Measurements from ENCODE around the gene DMC1. TPM values are rescaled to one million over a fixed set of nuclear protein-coding genes. Genes with fewer than 3 reads are reported as not detected.
A peak's percentile ranks its signal among the peaks of the same experiment; 100 is the strongest.

The DMC1 gene
- total and polyA plus RNA-seq, 2 of the 4 experiments (the other 2 are of a cell fraction): 0.18 to 0.38 TPM

- H3K9me3 ChIP-seq (ENCODE audit: control insufficient read depth, insufficient read depth, low read length): no peaks in the 10 kb centered on the region
- no peak overlapping the region for H2BK15ac ChIP-seq (ENCODE audit: low read depth, low read length)
- no peaks in the 10 kb centered on the region; the same call in 1 of the 2 replicates for H3K27me3 ChIP-seq (ENCODE audit: control insufficient read depth, insufficient read depth, low read length)
- POLR2A ChIA-PET (ENCODE audit: unreplicated experiment): interaction anchor here (1.0 kb wide), 1 partner anchor 9 kb away, joined by 18 read pairs; no protein-coding TSS in a partner anchor
- no peak overlapping the region for H4K91ac ChIP-seq (ENCODE audit: insufficient read depth, low read depth, low read length)
- no peak overlapping the region for H2AK5ac ChIP-seq (ENCODE audit: low read depth, low read length)
- no peak overlapping the region for H4K5ac ChIP-seq (ENCODE audit: low read depth, low read length)
- no peak for DNase-seq
- H3K9ac ChIP-seq (ENCODE audit: low read depth, low read length): no peak overlapping the region
- no peak overlapping the region for H3K4me2 ChIP-seq (ENCODE audit: low read depth, low read length)
- no peaks in the 10 kb centered on the region for H3K9me1 ChIP-seq (ENCODE audit: insufficient read depth, low read length)
- intact Hi-C loops (cut with micrococcal nuclease): no loop called here
- BruUV-seq (replicated peaks): no TSS peak
- 93% methylated on average over 6 of the region's 10 CpGs; no CpG with 5 or more reads in 1 of the 2 experiments for WGBS, 2 experiments (ENCODE audit: extremely low coverage in 2 of 2, insufficient read length in 1 of 2)
- H2AK9ac ChIP-seq (replicated peaks; ENCODE audit: low read depth, low read length, poor library complexity): no peak overlapping the region
- in situ Hi-C loops (cut with MboI; ENCODE audit: low sequenced_read_pairs): no loop called here
- no peak overlapping the region for H3K4ac ChIP-seq (ENCODE audit: low read depth, low read length)
- no peaks in the 10 kb centered on the region for H3K36me3 ChIP-seq (ENCODE audit: control insufficient read depth, insufficient read depth, low read length)
- CTCF ChIA-PET: no interaction called here
- dilution Hi-C loops (cut with HindIII; ENCODE audit: low sequenced_read_pairs, unreplicated experiment): no loop called here
- TF ChIP-seq CTCF (conservative IDR thresholded peaks at IDR 0.05; ENCODE audit: low read depth, low read length) (no peak), BHLHE40 (IDR thresholded peaks at IDR 0.05; ENCODE audit: low read depth, low read length) (no peak), POLR2A (IDR thresholded peaks at IDR 0.05; ENCODE audit: low read depth, low read length) (no peak), SMC3 (IDR thresholded peaks at IDR 0.05; ENCODE audit: low read depth, low read length) (no peak), MXI1 (IDR thresholded peaks at IDR 0.05; ENCODE audit: borderline replicate concordance, low read depth, low read length) (no peak), USF2 (IDR thresholded peaks at IDR 0.05; ENCODE audit: low read depth, low read length) (no peak), NFE2L2 (IDR thresholded peaks at IDR 0.05; ENCODE audit: low read depth, low read length) (no peak), CHD1 (IDR thresholded peaks at IDR 0.05; ENCODE audit: low read depth, low read length) (no peak), FOS (IDR thresholded peaks at IDR 0.05; ENCODE audit: low read depth, low read length) (no peak), RFX5 (IDR thresholded peaks at IDR 0.05; ENCODE audit: low read depth, low read length) (no peak), RCOR1 (IDR thresholded peaks at IDR 0.05; ENCODE audit: insufficient replicate concordance, low read length) (no peak), CEBPB (IDR thresholded peaks at IDR 0.05; ENCODE audit: low read depth, low read length) (no peak)
- H3K18ac ChIP-seq (ENCODE audit: low read depth, low read length): no peak overlapping the region
- H2BK5ac ChIP-seq (ENCODE audit: low read depth, low read length, poor library complexity, severe bottlenecking): no peak overlapping the region
- no peaks in the 10 kb centered on the region for H3K79me1 ChIP-seq (ENCODE audit: low read depth in 1 of 2, low read length in 2 of 2)
- ATAC-seq (ENCODE audit: low read depth): no peak
- H2BK20ac ChIP-seq (ENCODE audit: low read depth, low read length): no peak overlapping the region
- peak overlapping the region; percentile 21 for H2AFZ ChIP-seq (replicated peaks; ENCODE audit: low read length, poor library complexity)
- H2BK120ac ChIP-seq (ENCODE audit: low read depth, low read length): no peak overlapping the region
- H3K4me1 ChIP-seq (ENCODE audit: control insufficient read depth, insufficient read depth, low read length): no peaks in the 10 kb centered on the region
- no peak overlapping the region for H3K23ac ChIP-seq (ENCODE audit: low read depth, low read length)
- H3K4me3 ChIP-seq (ENCODE audit: insufficient read depth, low read depth, low read length): no peak overlapping the region
- no peak overlapping the region for H3K27ac ChIP-seq (ENCODE audit: insufficient read depth, low read length)
- no peak overlapping the region for H3K14ac ChIP-seq (replicated peaks; ENCODE audit: low read depth, low read length)
- H4K20me1 ChIP-seq (ENCODE audit: insufficient read depth, low read length): no peaks in the 10 kb centered on the region
- H4K8ac ChIP-seq (ENCODE audit: low read depth in 2 of 2, low read length in 2 of 2): no peak overlapping the region
- no peak overlapping the region for H3K56ac ChIP-seq (ENCODE audit: extremely low read depth, insufficient read depth, low read length)
Observed at GRCh38 chr22:38599466-38599865, 29.5 kb upstream of the DMC1 start.
